GM12874 (cell line): Measurements from ENCODE around the gene ATXN7L1.

ENCODE experiments used
- TF ChIP-seq, protein P1 (sequence below): IDR thresholded peaks from 2 replicates; pipeline ENCODE4 v1.5.1; 2011; ENCODE audit warnings: low read depth, mild to moderate bottlenecking, control low read depth, low read length, moderate library complexity; ENCODE audit not compliant: insufficient read depth

Gene ATXN7L1

DNA sequence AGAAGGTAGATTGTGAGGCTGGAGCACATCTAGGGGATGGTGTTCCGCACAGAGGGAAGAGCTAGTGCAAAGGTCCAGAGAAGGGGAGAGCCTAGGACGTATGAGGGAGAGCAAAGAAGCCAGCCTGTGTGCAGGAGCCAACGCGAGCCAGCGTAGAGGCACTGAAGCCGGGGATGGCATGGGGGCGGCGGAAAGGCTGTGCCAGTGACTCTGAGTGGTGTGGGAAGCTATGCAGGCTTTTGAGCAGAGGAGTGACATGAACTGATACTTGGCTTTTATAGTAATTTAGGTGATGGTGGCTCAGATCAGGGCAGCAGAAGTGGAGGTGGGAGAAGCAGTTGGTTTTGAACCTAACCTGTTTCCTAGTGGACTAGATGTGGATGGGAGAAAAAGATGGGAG, 65.8 kb downstream of the ATXN7L1 start:
- TF ChIP-seq, protein P1, sequence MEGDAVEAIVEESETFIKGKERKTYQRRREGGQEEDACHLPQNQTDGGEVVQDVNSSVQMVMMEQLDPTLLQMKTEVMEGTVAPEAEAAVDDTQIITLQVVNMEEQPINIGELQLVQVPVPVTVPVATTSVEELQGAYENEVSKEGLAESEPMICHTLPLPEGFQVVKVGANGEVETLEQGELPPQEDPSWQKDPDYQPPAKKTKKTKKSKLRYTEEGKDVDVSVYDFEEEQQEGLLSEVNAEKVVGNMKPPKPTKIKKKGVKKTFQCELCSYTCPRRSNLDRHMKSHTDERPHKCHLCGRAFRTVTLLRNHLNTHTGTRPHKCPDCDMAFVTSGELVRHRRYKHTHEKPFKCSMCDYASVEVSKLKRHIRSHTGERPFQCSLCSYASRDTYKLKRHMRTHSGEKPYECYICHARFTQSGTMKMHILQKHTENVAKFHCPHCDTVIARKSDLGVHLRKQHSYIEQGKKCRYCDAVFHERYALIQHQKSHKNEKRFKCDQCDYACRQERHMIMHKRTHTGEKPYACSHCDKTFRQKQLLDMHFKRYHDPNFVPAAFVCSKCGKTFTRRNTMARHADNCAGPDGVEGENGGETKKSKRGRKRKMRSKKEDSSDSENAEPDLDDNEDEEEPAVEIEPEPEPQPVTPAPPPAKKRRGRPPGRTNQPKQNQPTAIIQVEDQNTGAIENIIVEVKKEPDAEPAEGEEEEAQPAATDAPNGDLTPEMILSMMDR = no peak

DNA sequence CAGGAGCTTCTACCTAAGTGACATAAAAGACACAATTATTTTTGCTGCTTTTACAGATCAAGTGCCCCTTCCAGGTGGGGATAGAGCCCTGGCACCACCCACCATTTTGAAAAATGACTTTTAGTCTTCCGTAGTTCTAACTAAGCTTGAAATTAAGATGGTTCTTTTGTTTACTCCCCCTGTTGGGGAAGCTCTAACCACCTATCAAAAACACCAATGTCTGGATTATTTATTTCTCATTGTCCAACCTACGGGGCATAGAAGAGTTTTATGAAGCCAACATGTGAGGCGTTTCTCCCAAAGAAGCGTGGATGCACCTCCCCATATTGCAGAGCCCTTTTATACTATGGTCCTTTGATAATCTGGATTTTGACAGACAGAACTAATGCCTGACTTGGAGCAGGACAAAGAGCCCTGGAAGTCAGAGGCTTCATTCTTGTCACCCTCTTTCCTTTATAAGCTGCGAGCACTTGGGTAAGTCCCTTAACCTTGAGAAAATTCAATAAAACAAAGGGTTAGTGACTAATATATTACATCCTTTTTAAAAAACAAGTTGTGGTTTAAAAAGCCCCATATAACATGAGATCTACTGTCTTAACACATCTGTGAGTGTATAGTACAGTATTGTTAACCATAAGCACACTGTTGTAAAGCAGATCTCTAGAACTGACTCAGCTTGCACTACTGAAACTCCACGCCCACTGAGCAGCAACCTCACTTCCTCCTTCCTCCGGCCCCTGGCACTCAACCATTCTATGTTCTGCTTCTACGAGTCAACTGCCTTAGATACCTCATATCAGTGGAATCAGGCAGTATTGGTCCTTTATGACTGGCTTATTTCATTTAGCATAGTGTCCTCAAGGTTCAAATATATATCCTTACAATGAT, 67.5 kb downstream of the ATXN7L1 start:
- TF ChIP-seq, protein P1 = no peak

DNA sequence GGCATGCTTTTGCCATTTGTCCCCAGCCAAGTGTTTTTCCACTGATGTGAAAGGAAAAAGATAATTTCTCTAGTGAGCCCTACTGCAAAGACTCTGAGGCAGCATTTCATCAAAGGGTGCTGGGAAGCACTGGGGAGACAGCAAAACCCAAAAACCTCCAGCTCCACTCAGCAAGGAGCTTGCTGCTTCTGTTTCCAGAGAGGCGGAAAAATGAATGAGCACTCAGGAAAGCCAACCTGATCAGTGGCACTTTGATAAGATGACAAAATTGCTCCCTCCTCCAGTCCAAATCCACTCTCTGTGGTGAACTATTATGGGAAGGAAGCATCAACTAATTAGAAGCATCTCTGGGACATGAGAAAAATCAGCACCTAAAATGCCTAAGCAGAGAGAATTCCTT, 68.2 kb downstream of the ATXN7L1 start:
- TF ChIP-seq, protein P1 = no peak

DNA sequence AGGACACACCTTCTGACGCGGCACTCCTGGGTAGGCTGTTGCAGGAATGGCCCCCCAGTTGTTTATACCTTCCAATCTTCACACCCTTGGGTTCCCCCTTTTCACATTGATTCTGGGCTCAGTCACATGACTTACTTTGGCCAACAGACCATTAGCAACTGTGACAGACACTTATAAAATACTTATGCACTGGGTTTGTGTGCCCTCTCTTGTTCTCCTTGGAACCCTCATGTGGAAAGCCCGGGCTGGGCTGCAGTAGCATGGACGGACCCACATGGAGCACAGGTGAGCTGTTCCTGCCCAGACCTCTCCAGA, 69.0 kb downstream of the ATXN7L1 start:
- TF ChIP-seq, protein P1 = no peak

DNA sequence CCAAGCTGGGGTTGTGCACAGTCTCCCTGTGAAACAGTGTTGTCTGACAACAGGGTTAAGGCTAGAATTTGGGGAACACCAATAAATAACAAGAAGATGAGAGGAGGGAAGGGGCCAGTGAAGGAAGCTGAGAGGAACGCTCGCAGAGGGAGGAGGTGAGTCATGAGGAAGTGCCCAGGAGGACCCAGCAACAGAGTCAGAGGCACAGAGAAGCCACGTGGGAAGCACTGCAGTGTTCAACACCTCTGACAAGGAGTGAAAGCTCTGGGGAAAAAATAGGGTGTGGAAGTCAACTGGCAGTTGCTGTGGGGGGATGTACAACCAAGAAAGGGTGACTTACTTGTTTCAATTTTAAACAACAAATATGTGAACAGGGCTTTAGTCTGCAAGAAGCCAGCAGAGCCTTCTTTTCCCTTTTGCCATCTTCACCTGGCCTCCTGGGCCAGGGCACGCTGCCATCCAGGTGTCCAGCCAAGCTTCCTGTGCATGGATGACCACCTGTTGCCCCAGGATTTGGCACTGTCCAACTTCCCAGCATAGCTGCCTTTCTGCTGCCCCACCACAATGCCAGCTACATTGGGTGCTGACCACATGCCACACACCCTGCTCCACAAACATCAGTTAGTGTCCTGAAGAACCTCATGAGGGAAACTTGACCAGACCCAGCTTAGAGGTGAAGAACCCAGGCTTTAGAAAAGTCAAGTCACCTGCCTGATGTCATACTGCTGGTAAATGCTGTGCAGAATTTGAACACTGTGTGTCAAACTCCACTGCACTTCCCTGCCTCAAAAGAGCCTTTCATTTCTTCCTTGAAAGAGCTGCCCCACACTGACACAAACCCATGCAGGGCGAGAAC, 69.6 kb downstream of the ATXN7L1 start:
- TF ChIP-seq, protein P1 = no peak

DNA sequence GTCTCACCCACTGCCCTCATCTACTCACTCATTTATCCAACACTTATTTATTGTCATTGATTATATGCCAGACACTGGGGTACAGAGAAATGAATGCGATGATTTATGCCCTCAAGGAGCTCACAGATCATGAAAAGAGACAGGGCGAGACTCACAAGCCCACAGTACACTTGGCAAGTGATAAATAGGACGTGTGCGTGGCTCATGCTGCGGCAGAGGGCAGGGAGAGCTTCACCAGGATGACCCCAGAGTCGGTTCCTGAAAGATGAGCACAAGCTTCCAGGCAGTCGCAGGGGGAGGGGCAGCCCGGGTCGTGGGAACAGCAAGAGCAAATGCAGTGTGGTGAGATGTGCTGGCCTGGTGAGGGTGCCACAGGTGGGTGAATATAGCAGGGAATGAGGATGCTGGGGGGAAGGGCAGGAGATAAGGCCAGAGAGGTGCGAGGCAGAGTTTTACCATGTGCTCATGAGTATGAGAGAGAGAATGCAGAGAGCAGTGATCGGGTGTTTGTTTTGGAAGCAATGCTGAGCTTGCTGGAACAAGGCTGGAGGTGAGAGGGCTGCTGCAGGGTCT, 70.9 kb downstream of the ATXN7L1 start:
- TF ChIP-seq, protein P1 = no peak

DNA sequence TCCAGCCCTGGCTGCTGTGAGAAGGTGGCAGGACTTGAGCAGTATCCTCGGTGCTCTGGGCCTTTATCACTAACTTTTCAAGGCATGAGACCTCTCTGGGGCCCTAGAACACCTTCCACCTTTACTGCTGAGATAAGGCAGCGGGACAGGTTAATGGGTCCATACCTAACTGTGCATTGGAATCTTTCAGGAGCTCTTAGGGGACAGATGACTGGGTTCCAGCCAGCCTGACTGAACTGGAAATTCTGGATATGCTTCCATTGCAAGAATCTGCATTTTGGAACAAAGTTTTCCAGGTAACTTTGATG, 73.0 kb downstream of the ATXN7L1 start:
- TF ChIP-seq, protein P1 = no peak
